Esophagus (tissue), 2 donors: ENCODE results near the gene MARCHF3. TPM values are rescaled to one million over a fixed set of nuclear protein-coding genes. Genes with fewer than 3 reads are reported as not detected.

Experiments
- H3K27ac ChIP-seq, 2 donors: one replicate each; pipeline ENCODE4 v1.5.1; 2013; ENCODE audit warnings: low read depth in 2 of 2, mild to moderate bottlenecking in 2 of 2, inconsistent platforms in 1 of 2, low read length in 1 of 2, moderate library complexity in 1 of 2
- H3K27me3 ChIP-seq, 2 donors: one replicate each; pipeline ENCODE4 v1.6.1; 2013; ENCODE audit warnings: low read length in 2 of 2, control low read depth in 1 of 2, mild to moderate bottlenecking in 1 of 2; ENCODE audit not compliant: insufficient read depth in 2 of 2, control insufficient read depth in 1 of 2
- H3K36me3 ChIP-seq, 2 donors: one replicate each; pipeline ENCODE4 v1.6.1; 2013; ENCODE audit warnings: low read length in 1 of 2; ENCODE audit not compliant: control insufficient read depth in 2 of 2, insufficient read depth in 2 of 2
- H3K4me1 ChIP-seq, 2 donors: one replicate each; pipeline ENCODE4 v1.6.1; 2013; ENCODE audit warnings: low read length in 1 of 2; ENCODE audit not compliant: control insufficient read depth in 2 of 2, insufficient read depth in 2 of 2
- H3K4me3 ChIP-seq, 2 donors: one replicate each; pipeline ENCODE4 v1.5.1; 2013; ENCODE audit warnings: low read length in 2 of 2, mild to moderate bottlenecking in 2 of 2, low read depth in 1 of 2, moderate library complexity in 1 of 2
- H3K9me3 ChIP-seq, 2 donors: one replicate each; pipeline ENCODE4 v1.6.1; 2013; ENCODE audit warnings: mild to moderate bottlenecking in 2 of 2, low read depth in 1 of 2, low read length in 1 of 2, moderate library complexity in 1 of 2; ENCODE audit not compliant: control insufficient read depth in 2 of 2, insufficient read depth in 1 of 2
- WGBS, 2 donors: extraction: QIAGEN DNeasy Blood & Tissue Kit; methylation state at CpG; one replicate each; pipeline ENCODE4 v1.1.7; 2013; 5-methylcytosine and 5-hydroxymethylcytosine counted together
- polyA plus RNA-seq, 2 donors: library from polyadenylated mRNA; stranded (reverse); fragments of 200-250 nt; gene quantifications; one replicate each; pipeline ENCODE4 v1.2.3, GENCODE V29; 2013
- donor health status: healthy with polysubstance abuse.
- donor health status: Bipolar disorder and iron deficiency.

The MARCHF3 gene
- polyA plus RNA-seq, 2 donors: 1.5 to 2.4 TPM

- Histone ChIP-seq H3K4me3 (no peak overlapping the region), H3K9me3 (no peaks in the 10 kb centered on the region), H3K27ac (no peak overlapping the region), H3K4me1 (no peaks in the 10 kb centered on the region), H3K36me3 (no peaks in the 10 kb centered on the region), H3K27me3 (no peaks in the 10 kb centered on the region)
- WGBS, 2 donors: 89 to 96% methylated on average over 2 of the region's 2 CpGs
Observed at GRCh38 chr5:126969548-126969947, 60.8 kb downstream of the MARCHF3 start.

DNA sequence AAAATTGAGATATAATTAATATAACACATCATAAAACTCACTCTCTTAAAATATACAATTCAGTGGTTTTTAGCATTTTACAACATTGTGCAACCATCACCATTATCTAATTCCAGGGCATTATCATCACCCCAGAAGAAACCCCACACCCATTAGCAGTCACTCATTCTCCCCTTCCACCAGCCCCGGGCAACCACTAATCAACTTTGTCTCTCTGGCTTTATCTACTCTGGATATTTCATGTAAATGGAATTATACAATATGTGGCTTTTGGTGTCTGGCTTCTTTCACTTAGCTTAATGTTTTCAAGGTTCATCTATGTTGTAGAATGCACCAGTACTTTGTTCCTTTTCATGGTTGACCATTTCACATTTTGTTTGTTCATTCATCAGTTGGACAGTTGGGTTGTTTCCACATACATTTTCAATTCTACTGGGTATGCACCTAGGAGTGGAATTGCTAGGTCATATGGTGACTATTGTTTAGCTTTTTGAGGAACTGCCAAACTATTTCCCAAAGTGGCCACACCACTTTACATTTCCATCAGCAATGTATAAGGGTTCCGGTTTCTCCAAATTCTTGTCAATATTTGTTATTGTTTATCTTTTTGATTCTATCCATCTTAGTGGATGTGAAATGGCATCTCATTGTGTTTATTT, 62.4 kb downstream of the MARCHF3 start:
- Histone ChIP-seq H3K36me3 (no peaks in the 10 kb centered on the region), H3K27ac (no peak overlapping the region), H3K4me3 (no peak overlapping the region), H3K9me3 (no peaks in the 10 kb centered on the region), H3K4me1 (no peaks in the 10 kb centered on the region), H3K27me3 (no peaks in the 10 kb centered on the region)
- 95 to 97% methylated on average over 2 of the region's 2 CpGs for WGBS, 2 donors

DNA sequence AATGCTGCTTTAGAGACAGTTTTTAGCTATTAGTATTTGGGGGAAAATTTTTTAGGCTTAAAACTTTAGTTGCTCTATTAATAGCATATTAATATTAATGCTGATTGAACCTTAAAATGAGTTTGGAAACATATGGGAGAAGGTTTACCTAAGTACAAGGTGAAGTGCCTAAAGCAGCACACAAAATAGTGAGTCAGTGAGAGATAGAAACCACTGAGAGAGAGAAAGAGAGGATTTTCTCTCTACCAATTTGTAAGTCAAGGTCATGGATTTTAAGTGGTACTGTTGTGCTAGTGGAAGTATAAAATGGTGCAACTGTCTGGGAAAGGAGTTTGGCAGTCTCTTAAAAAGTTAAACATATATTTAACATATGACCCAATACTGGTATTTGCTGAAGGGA, 64.9 kb downstream of the MARCHF3 start:
- Histone ChIP-seq H3K4me3 (no peak overlapping the region), H3K36me3 (no peaks in the 10 kb centered on the region), H3K9me3 (no peaks in the 10 kb centered on the region), H3K4me1 (no peaks in the 10 kb centered on the region), H3K27ac (no peak overlapping the region), H3K27me3 (no peaks in the 10 kb centered on the region)

- no peaks in the 10 kb centered on the region for H3K36me3 ChIP-seq
- no peaks in the 10 kb centered on the region for H3K9me3 ChIP-seq
- H3K27ac ChIP-seq: no peak overlapping the region
- WGBS, 2 donors: 36 to 46% methylated on average over 2 of the region's 2 CpGs
- H3K27me3 ChIP-seq: no peaks in the 10 kb centered on the region
- H3K4me1 ChIP-seq: no peaks in the 10 kb centered on the region
- no peak overlapping the region for H3K4me3 ChIP-seq
Observed at GRCh38 chr5:126965061-126965475, 65.3 kb downstream of the MARCHF3 start.

DNA sequence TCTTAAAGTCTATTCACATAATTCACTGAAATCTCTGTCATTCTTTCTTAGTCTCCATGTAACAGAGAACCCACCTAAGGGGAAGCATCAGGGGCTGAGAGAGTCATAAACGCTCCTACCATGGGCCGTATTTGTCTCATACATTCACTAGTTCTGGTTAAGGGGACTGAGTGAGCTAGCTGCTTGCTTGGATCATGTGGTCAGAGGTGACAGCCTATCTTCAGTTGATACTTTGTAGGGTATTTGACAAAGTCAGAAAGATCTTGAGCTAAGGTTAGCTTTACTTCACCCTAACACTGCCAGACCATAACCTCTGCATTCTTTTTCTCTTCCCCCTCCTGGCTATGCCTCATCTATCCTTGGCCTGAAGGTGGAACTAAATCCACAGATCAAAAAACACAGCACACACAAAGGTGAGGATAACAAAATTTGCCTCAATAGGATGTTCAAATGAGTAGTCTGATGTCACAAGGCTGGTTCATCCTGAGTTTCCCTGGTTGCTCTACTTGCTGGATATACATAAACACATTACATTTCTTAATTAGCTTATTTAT, 66.5 kb downstream of the MARCHF3 start:
- no peaks in the 10 kb centered on the region for H3K27me3 ChIP-seq
- no peak overlapping the region for H3K4me3 ChIP-seq
- WGBS, 2 donors: 92 to 94% methylated on average over 2 of the region's 2 CpGs
- H3K27ac ChIP-seq: no peak overlapping the region
- no peaks in the 10 kb centered on the region for H3K9me3 ChIP-seq
- H3K36me3 ChIP-seq: no peaks in the 10 kb centered on the region
- no peaks in the 10 kb centered on the region for H3K4me1 ChIP-seq

- H3K27ac ChIP-seq: no peak overlapping the region
- no peaks in the 10 kb centered on the region for H3K9me3 ChIP-seq
Observed at GRCh38 chr5:126961702-126962101, 68.7 kb downstream of the MARCHF3 start.

GRCh38 chr5:126961128-126961527, 69.2 kb downstream of the MARCHF3 start:
- H3K27me3 ChIP-seq: no peaks in the 10 kb centered on the region
- no peaks in the 10 kb centered on the region for H3K36me3 ChIP-seq
- H3K27ac ChIP-seq: no peak overlapping the region
- WGBS, 2 donors: 72 to 79% methylated on average over 1 of the region's 1 CpG
- no peaks in the 10 kb centered on the region for H3K9me3 ChIP-seq
- no peak overlapping the region for H3K4me3 ChIP-seq
- H3K4me1 ChIP-seq: no peaks in the 10 kb centered on the region

More at GRCh38 chr5:126961702-126962101, 68.7 kb downstream of the MARCHF3 start:
- Histone ChIP-seq H3K36me3 (no peaks in the 10 kb centered on the region), H3K4me1 (no peaks in the 10 kb centered on the region), H3K27me3 (no peaks in the 10 kb centered on the region), H3K4me3 (no peak overlapping the region)
- 47 to 65% methylated on average over 2 of the region's 2 CpGs for WGBS, 2 donors

- Histone ChIP-seq H3K9me3 (no peaks in the 10 kb centered on the region), H3K4me1 (no peaks in the 10 kb centered on the region), H3K27me3 (no peaks in the 10 kb centered on the region), H3K4me3 (no peak overlapping the region), H3K36me3 (no peaks in the 10 kb centered on the region), H3K27ac (no peak overlapping the region)
Observed at GRCh38 chr5:126959188-126959587, 71.2 kb downstream of the MARCHF3 start.

DNA sequence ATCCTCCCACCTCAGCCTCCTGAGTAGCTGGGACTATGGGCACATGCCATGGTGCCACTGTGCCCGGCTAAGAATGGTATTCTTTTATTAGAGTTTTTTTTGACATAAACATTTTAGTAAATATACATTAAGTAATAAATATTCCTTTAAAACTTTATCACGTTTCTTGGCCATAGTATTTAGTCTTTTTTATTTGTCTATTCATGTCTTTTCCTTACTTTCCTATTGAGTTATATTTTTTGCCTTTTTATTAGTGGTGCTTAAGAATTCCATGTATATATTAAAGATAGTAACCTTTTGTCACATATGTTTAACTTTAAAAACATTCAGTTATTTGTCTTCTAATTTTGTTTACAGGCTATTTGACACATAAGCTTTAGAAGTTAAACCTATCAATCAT, 73.4 kb downstream of the MARCHF3 start:
- Histone ChIP-seq H3K27me3 (no peaks in the 10 kb centered on the region), H3K36me3 (no peaks in the 10 kb centered on the region), H3K27ac (no peak overlapping the region), H3K4me3 (no peak overlapping the region), H3K9me3 (no peaks in the 10 kb centered on the region), H3K4me1 (no peaks in the 10 kb centered on the region)
- 78 to 88% methylated on average over 2 of the region's 2 CpGs for WGBS, 2 donors

- no peaks in the 10 kb centered on the region for H3K9me3 ChIP-seq
- H3K4me1 ChIP-seq: no peaks in the 10 kb centered on the region
- no peak overlapping the region for H3K27ac ChIP-seq
- no peaks in the 10 kb centered on the region for H3K27me3 ChIP-seq
- WGBS, 2 donors: 98 to 99% methylated on average over 3 of the region's 3 CpGs
- H3K4me3 ChIP-seq: no peak overlapping the region
- no peaks in the 10 kb centered on the region for H3K36me3 ChIP-seq
Observed at GRCh38 chr5:126954981-126955380, 75.4 kb downstream of the MARCHF3 start.
